HG02840 (cell line): ENCODE results near the gene TMEM235.
A peak's percentile ranks its signal among the peaks of the same experiment; 100 is the strongest.
"Not testable (repeated sequence)": the region's sequence is repeated elsewhere in the genome, so short reads cannot be mapped to it uniquely, and the experiment has no call there.

ENCODE experiments used
- ATAC-seq: cut with Tn5 transposase; IDR thresholded peaks from one replicate; pipeline ENCODE4 v1.9.1; 2021; ENCODE audit warnings: mild to moderate bottlenecking, moderate library complexity, moderate number of reproducible peaks; ENCODE audit not compliant: unreplicated experiment, low FRiP score

Gene TMEM235

GRCh38 chr17:78252701-78253635 lies 21.5 kb downstream of the TMEM235 start:
- no peak for ATAC-seq

GRCh38 chr17:78253636-78253945 lies 22.2 kb downstream of the TMEM235 start:
- not testable (repeated sequence) for ATAC-seq

- ATAC-seq: peak; percentile 48
Measured at GRCh38 chr17:78253946-78254672, 22.7 kb downstream of the TMEM235 start.

GRCh38 chr17:78255029-78255656 lies 23.7 kb downstream of the TMEM235 start:
- ATAC-seq: no peak

GRCh38 chr17:78255953-78256706 lies 24.7 kb downstream of the TMEM235 start:
- no peak for ATAC-seq

- no peak for ATAC-seq
Measured at GRCh38 chr17:78256707-78257591, 25.5 kb downstream of the TMEM235 start.

- no peak for ATAC-seq
Measured at GRCh38 chr17:78257810-78258322, 26.4 kb downstream of the TMEM235 start.

- ATAC-seq: no peak
Measured at GRCh38 chr17:78258323-78259191, 27.1 kb downstream of the TMEM235 start.

GRCh38 chr17:78259192-78259554 lies 27.7 kb downstream of the TMEM235 start:
- ATAC-seq: no peak

- no peak for ATAC-seq
Measured at GRCh38 chr17:78263063-78263735, 31.8 kb downstream of the TMEM235 start.

GRCh38 chr17:78263736-78264340 lies 32.4 kb downstream of the TMEM235 start:
- no peak for ATAC-seq

- ATAC-seq: no peak
Measured at GRCh38 chr17:78264590-78264989, 33.2 kb downstream of the TMEM235 start.

GRCh38 chr17:78265121-78265520 lies 33.7 kb downstream of the TMEM235 start:
- ATAC-seq: no peak

GRCh38 chr17:78266231-78266631 lies 34.8 kb downstream of the TMEM235 start:
- no peak for ATAC-seq

- ATAC-seq: no peak
Measured at GRCh38 chr17:78266771-78267170, 35.3 kb downstream of the TMEM235 start.

- ATAC-seq: no peak
Measured at GRCh38 chr17:78267253-78268073, 36.0 kb downstream of the TMEM235 start.
